Neural progenitor cell (in vitro differentiated cells): Measurements from ENCODE around the gene GASK1A. TPM values are rescaled to one million over a fixed set of nuclear protein-coding genes. Genes with fewer than 3 reads are reported as not detected.

Source experiments
- DNase-seq: peaks from one replicate; pipeline ENCODE4 v3.0.0-alpha.2; 2016; ENCODE audit warnings: low spot score
- H2AFZ ChIP-seq: fragments of 200-600 bp; sonication (generic); replicated peaks from 2 replicates; pipeline ENCODE4 v1.6.1; 2016; ENCODE audit warnings: antibody characterized with exemption
- H3F3A ChIP-seq: fragments of 200-600 bp; sonication (generic); 2 replicates; pipeline ENCODE4 v1.6.1; 2016; ENCODE audit warnings: antibody characterized with exemption, low read depth
- H3K27ac ChIP-seq: fragments of 200-600 bp; sonication (generic); 2 replicates; pipeline ENCODE4 v1.5.1; 2016; ENCODE audit warnings: mild to moderate bottlenecking
- H3K27me3 ChIP-seq: fragments of 200-600 bp; sonication (generic); 2 replicates; pipeline ENCODE4 v1.6.1; 2016; ENCODE audit warnings: mild to moderate bottlenecking, moderate library complexity
- H3K36me3 ChIP-seq: fragments of 200-600 bp; sonication (generic); 2 replicates; pipeline ENCODE4 v1.5.1; 2016
- H3K4me1 ChIP-seq: fragments of 200-600 bp; sonication (generic); 2 replicates; pipeline ENCODE4 v1.6.1; 2016; ENCODE audit warnings: mixed run types
- H3K4me2 ChIP-seq: fragments of 200-600 bp; sonication (generic); 2 replicates; pipeline ENCODE4 v1.6.1; 2016
- H3K4me3 ChIP-seq: fragments of 200-600 bp; sonication (generic); 2 replicates; pipeline ENCODE4 v1.5.1; 2016
- H3K79me2 ChIP-seq: fragments of 200-600 bp; sonication (generic); 2 replicates; pipeline ENCODE4 v1.6.1; 2016; ENCODE audit warnings: low read depth
- H3K9ac ChIP-seq: fragments of 200-600 bp; sonication (generic); 2 replicates; pipeline ENCODE4 v1.6.1; 2016
- H3K9me3 ChIP-seq: fragments of 200-600 bp; sonication (generic); 2 replicates; pipeline ENCODE4 v1.5.1; 2016; ENCODE audit warnings: low read depth
- H4K20me1 ChIP-seq: fragments of 200-600 bp; sonication (generic); 2 replicates; pipeline ENCODE4 v1.6.1; 2016; ENCODE audit warnings: low read depth
- H3K27ac Mint-ChIP-seq: 3 replicates; pipeline ENCODE4 v1.8.0; 2021; ENCODE audit warnings: mixed read lengths
- H3K27me3 Mint-ChIP-seq: 2 replicates; pipeline ENCODE4 v1.8.0; 2022; ENCODE audit warnings: low read depth, mild to moderate bottlenecking, inconsistent platforms, moderate library complexity, mixed read lengths; ENCODE audit not compliant: insufficient read depth
- H3K36me3 Mint-ChIP-seq: 3 replicates; pipeline ENCODE4 v1.8.0; 2021; ENCODE audit warnings: mixed read lengths
- H3K4me1 Mint-ChIP-seq: 3 replicates; pipeline ENCODE4 v1.8.0; 2021; ENCODE audit warnings: mixed read lengths
- H3K4me3 Mint-ChIP-seq: 3 replicates; pipeline ENCODE4 v1.8.0; 2021; ENCODE audit warnings: mild to moderate bottlenecking, moderate library complexity, mixed read lengths
- H3K9me3 Mint-ChIP-seq: 3 replicates; pipeline ENCODE4 v1.8.0; 2020; ENCODE audit warnings: mixed read lengths
- EZH2 ChIP-seq: fragments of 200-600 bp; sonication (generic); IDR thresholded peaks from 2 replicates; pipeline ENCODE4 v1.6.1; 2017; ENCODE audit warnings: antibody characterized with exemption, mild to moderate bottlenecking, moderate library complexity
- EZH2phosphoT487 ChIP-seq: fragments of 200-600 bp; sonication (generic); IDR thresholded peaks from 2 replicates; pipeline ENCODE4 v1.6.1; 2017; ENCODE audit warnings: antibody characterized with exemption
- total RNA-seq: library from RNA; depleted of rRNA; stranded (reverse); fragments of >200 nt; gene quantifications from 2 replicates; pipeline ENCODE4 v1.2.3, GENCODE V29; 2015; ENCODE audit warnings: low replicate concordance
- TF ChIP-seq, protein P1 (sequence below): fragments of 200-600 bp; sonication (generic); IDR thresholded peaks from 2 replicates; pipeline ENCODE4 v1.5.1; 2017; ENCODE audit warnings: antibody characterized with exemption, mild to moderate bottlenecking

Gene GASK1A
- total RNA-seq = 3.9 and 10.3 TPM in 2 replicates

DNA sequence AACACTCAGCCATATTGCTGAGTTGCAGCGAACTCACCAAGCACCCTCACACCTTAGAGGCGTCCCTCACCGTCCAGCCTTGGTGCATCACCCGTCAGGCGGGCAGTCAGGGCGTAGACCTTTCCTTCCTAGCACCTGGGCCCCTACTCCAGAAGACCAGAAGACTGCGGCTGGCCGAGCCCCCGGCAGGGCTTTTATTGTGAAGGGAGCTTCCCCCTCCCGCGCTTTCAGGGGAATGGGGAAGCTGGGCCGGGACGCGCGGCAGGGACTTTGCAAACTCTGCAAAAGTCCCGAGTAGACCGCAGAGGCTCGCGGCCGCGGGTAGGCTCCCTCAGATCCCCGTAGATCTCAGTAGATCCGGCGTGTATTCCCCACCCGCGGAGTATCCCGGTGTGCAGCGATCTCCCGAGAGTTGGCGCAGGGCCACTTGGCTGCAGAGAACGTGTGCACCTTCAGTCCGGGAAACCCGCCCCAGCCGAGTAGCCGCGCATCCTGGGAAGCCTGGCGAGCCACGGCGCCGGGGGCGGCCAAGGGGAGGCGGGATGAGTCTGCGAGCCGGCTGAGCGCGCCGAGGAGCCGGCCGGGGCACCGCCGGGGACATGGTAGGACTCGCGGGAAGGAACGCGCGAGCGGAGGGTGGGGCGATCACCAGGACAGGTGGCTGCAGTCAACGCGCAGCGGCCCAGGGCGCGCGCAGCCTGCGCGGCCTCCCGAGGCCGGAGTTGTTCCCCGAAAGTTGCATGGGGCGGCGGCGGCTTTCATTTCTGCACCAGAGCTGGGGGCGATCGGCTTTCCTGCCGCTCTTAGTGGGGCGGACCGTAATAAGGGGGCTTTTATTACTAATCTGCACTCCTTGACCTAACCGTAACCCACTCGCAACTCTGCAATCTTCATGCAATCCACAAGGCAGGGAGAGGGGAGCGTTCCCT lies at the start of gene GASK1A:
GASK1A (plus strand) TSS at position 268 of the 929 bp plus-strand sequence; CDS start at position 600, 332 bp downstream.
- no peak within 1 kb of the TSS for H3K27ac ChIP-seq
- H3K9ac ChIP-seq = no peak within 1 kb of the TSS
- Mint-ChIP-seq H3K27me3 (peaks cover 27% of the 10 kb centered on the region), H3K27ac (no peak within 1 kb of the TSS), H3K9me3 (peaks cover 28% of the 10 kb centered on the region), H3K36me3 (peaks cover 7% of the 10 kb centered on the region), H3K4me1 (peaks cover 8% of the 10 kb centered on the region), H3K4me3 (peak within 1 kb of the TSS; percentile 88)
- TF ChIP-seq EZH2phosphoT487 (peak; percentile 14), EZH2 (no peak)
- TF ChIP-seq, protein P1, sequence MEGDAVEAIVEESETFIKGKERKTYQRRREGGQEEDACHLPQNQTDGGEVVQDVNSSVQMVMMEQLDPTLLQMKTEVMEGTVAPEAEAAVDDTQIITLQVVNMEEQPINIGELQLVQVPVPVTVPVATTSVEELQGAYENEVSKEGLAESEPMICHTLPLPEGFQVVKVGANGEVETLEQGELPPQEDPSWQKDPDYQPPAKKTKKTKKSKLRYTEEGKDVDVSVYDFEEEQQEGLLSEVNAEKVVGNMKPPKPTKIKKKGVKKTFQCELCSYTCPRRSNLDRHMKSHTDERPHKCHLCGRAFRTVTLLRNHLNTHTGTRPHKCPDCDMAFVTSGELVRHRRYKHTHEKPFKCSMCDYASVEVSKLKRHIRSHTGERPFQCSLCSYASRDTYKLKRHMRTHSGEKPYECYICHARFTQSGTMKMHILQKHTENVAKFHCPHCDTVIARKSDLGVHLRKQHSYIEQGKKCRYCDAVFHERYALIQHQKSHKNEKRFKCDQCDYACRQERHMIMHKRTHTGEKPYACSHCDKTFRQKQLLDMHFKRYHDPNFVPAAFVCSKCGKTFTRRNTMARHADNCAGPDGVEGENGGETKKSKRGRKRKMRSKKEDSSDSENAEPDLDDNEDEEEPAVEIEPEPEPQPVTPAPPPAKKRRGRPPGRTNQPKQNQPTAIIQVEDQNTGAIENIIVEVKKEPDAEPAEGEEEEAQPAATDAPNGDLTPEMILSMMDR = no peak
- H3F3A ChIP-seq = peaks cover 25% of the 10 kb centered on the region
- H3K4me2 ChIP-seq = peak within 1 kb of the TSS; percentile 93
- H3K4me1 ChIP-seq = peaks cover 37% of the 10 kb centered on the region
- H3K9me3 ChIP-seq = peaks cover 8% of the 10 kb centered on the region
- no peaks in the 10 kb centered on the region for H4K20me1 ChIP-seq
- peak; percentile 74 for DNase-seq
- H3K4me3 ChIP-seq = peak within 1 kb of the TSS; percentile 61
- no peaks in the 10 kb centered on the region for H3K79me2 ChIP-seq
- peaks cover 36% of the 10 kb centered on the region for H3K27me3 ChIP-seq
- H3K36me3 ChIP-seq = no peaks in the 10 kb centered on the region
- H2AFZ ChIP-seq = peak within 1 kb of the TSS; percentile 96

DNA sequence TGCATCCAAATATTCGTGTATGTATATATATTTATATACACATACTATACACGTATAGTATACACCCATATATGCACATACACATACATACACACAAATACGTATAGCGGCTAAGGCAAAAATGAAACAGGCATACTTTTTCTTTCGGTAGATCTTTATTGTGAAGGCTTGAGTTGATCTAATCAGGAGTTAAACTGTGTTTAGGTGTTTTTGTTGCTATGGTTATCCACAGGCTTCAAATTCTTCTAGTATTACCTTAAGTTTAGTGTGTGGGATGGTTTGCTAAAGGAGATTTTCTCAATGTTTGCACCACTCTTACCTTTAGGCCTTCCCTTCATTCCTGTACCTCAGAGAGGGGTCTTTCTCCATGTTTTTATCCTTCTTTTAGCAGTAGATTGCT lies 45.0 kb upstream of the GASK1A start:
- Mint-ChIP-seq H3K9me3 (no peaks in the 10 kb centered on the region), H3K36me3 (no peaks in the 10 kb centered on the region), H3K4me3 (no peak overlapping the region), H3K27ac (no peak overlapping the region), H3K4me1 (peaks cover 3% of the 10 kb centered on the region), H3K27me3 (peaks cover 2% of the 10 kb centered on the region)
- Histone ChIP-seq H3K9me3 (no peaks in the 10 kb centered on the region), H3K36me3 (no peaks in the 10 kb centered on the region), H3K4me2 (no peak overlapping the region), H3K9ac (no peak overlapping the region), H3K79me2 (no peaks in the 10 kb centered on the region), H3K4me3 (no peak overlapping the region), H3K27ac (no peak overlapping the region), H2AFZ (no peak overlapping the region), H4K20me1 (no peaks in the 10 kb centered on the region), H3F3A (no peaks in the 10 kb centered on the region), H3K4me1 (peaks cover 16% of the 10 kb centered on the region), H3K27me3 (no peaks in the 10 kb centered on the region)
- DNase-seq = no peak
- no peak for TF ChIP-seq EZH2
- no peak for TF ChIP-seq EZH2phosphoT487
- TF ChIP-seq, protein P1 = no peak

DNA sequence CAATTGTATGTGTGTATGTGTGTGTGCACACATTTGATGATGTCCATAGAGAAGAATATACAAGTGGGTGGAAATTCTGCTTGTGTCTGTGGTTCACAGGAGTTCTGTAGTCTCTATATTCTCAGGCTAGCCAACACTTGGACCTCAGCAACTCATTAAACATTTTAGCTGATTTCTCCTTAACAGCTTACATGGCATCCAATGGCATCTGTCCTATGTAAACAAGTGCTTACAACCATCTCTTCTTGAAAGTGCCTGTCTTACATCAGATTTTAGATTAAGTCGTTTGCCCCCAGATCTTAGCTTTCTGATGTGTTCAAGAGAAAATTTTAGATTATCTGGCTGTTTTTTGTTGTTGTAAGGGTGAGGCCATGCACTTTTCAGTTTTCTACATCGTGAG lies 44.2 kb upstream of the GASK1A start:
- H3K9ac ChIP-seq = no peak overlapping the region
- H3K4me1 ChIP-seq = peaks cover 16% of the 10 kb centered on the region
- no peaks in the 10 kb centered on the region for H3K36me3 Mint-ChIP-seq
- H3K36me3 ChIP-seq = no peaks in the 10 kb centered on the region
- H3K9me3 Mint-ChIP-seq = no peaks in the 10 kb centered on the region
- no peaks in the 10 kb centered on the region for H4K20me1 ChIP-seq
- TF ChIP-seq, protein P1 = no peak
- TF ChIP-seq EZH2phosphoT487 (no peak), EZH2 (no peak)
- H3F3A ChIP-seq = no peaks in the 10 kb centered on the region
- DNase-seq = no peak
- no peaks in the 10 kb centered on the region for H3K27me3 ChIP-seq
- peaks cover 3% of the 10 kb centered on the region for H3K4me1 Mint-ChIP-seq
- H3K9me3 ChIP-seq = no peaks in the 10 kb centered on the region
- no peak overlapping the region for H3K27ac Mint-ChIP-seq
- H2AFZ ChIP-seq = no peak overlapping the region
- no peak overlapping the region for H3K4me3 ChIP-seq
- no peak overlapping the region for H3K27ac ChIP-seq
- H3K79me2 ChIP-seq = no peaks in the 10 kb centered on the region
- H3K27me3 Mint-ChIP-seq = peaks cover 2% of the 10 kb centered on the region
- H3K4me2 ChIP-seq = no peak overlapping the region
- no peak overlapping the region for H3K4me3 Mint-ChIP-seq
